HL-60 (cell line): ENCODE measurements around the gene SETBP1.

Experiments used
- DNase-seq, 2 experiments: peaks; one replicate each; pipeline ENCODE4 v3.0.0-alpha.2; 2010 to 2020; ENCODE audit warnings: low read depth in 1 of 2, low spot score in 1 of 2
- H3K27ac ChIP-seq: fragments of 250-450 bp; sonication (Bioruptor Pico); replicated peaks from 2 replicates; pipeline ENCODE4 v1.5.1; 2020; ENCODE audit warnings: mild to moderate bottlenecking, moderate library complexity
- H3K27me3 ChIP-seq: fragments of 250-450 bp; sonication (Bioruptor Pico); 2 replicates; pipeline ENCODE4 v1.5.1; 2021; ENCODE audit warnings: mild to moderate bottlenecking, moderate library complexity; ENCODE audit not compliant: insufficient read depth, poor library complexity, severe bottlenecking
- H3K4me3 ChIP-seq: replicated peaks from 2 replicates; pipeline ENCODE4 v1.5.1; 2011; ENCODE audit warnings: mild to moderate bottlenecking, control low read depth, low read length; ENCODE audit not compliant: insufficient read depth
- GABPA ChIP-seq: IDR thresholded peaks from 2 replicates; pipeline ENCODE4 v1.6.1; 2012; ENCODE audit warnings: low read depth
- POLR2AphosphoS5 ChIP-seq: IDR thresholded peaks from 2 replicates; pipeline ENCODE4 v1.6.1; 2012; ENCODE audit warnings: low read depth
- SPI1 ChIP-seq: IDR thresholded peaks from 2 replicates; pipeline ENCODE4 v1.6.1; 2012; ENCODE audit warnings: low read depth, mild to moderate bottlenecking, borderline replicate concordance
- TF ChIP-seq, protein P1 (sequence below): IDR thresholded peaks from 2 replicates; pipeline ENCODE4 v1.6.1; 2012; ENCODE audit warnings: low read depth; ENCODE audit not compliant: insufficient replicate concordance
- TF ChIP-seq, protein P2 (sequence below): IDR thresholded peaks from one replicate; pipeline ENCODE4 v1.5.1; 2011; ENCODE audit warnings: low read length, control low read depth, inconsistent platforms; ENCODE audit not compliant: insufficient read depth

The SETBP1 gene

DNA sequence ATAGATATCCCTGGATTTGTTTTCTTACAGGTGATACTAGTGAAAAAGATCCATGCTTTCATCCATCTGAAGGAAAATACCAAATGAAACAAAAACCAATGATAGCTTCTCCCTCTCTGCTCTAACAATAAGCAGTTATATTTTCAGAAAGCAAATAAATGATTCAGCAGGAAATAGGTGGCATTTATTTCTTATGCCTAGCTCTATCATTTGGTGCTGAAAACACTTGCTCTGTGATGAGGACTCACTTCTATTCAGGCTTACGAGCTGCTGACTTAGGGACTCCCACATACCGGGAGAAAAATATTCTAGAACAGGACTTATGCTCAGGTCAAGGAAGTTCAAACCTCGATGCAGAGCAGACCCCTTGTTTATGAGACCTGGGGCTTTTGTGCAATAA is 142.6 kb downstream of the SETBP1 start:
- DNase-seq, result no peak
- no peak overlapping the region for H3K27ac ChIP-seq
- no peak for TF ChIP-seq GABPA
- TF ChIP-seq, protein P1, sequence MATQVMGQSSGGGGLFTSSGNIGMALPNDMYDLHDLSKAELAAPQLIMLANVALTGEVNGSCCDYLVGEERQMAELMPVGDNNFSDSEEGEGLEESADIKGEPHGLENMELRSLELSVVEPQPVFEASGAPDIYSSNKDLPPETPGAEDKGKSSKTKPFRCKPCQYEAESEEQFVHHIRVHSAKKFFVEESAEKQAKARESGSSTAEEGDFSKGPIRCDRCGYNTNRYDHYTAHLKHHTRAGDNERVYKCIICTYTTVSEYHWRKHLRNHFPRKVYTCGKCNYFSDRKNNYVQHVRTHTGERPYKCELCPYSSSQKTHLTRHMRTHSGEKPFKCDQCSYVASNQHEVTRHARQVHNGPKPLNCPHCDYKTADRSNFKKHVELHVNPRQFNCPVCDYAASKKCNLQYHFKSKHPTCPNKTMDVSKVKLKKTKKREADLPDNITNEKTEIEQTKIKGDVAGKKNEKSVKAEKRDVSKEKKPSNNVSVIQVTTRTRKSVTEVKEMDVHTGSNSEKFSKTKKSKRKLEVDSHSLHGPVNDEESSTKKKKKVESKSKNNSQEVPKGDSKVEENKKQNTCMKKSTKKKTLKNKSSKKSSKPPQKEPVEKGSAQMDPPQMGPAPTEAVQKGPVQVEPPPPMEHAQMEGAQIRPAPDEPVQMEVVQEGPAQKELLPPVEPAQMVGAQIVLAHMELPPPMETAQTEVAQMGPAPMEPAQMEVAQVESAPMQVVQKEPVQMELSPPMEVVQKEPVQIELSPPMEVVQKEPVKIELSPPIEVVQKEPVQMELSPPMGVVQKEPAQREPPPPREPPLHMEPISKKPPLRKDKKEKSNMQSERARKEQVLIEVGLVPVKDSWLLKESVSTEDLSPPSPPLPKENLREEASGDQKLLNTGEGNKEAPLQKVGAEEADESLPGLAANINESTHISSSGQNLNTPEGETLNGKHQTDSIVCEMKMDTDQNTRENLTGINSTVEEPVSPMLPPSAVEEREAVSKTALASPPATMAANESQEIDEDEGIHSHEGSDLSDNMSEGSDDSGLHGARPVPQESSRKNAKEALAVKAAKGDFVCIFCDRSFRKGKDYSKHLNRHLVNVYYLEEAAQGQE, result no peak
- no peak for TF ChIP-seq SPI1
- TF ChIP-seq, protein P2, sequence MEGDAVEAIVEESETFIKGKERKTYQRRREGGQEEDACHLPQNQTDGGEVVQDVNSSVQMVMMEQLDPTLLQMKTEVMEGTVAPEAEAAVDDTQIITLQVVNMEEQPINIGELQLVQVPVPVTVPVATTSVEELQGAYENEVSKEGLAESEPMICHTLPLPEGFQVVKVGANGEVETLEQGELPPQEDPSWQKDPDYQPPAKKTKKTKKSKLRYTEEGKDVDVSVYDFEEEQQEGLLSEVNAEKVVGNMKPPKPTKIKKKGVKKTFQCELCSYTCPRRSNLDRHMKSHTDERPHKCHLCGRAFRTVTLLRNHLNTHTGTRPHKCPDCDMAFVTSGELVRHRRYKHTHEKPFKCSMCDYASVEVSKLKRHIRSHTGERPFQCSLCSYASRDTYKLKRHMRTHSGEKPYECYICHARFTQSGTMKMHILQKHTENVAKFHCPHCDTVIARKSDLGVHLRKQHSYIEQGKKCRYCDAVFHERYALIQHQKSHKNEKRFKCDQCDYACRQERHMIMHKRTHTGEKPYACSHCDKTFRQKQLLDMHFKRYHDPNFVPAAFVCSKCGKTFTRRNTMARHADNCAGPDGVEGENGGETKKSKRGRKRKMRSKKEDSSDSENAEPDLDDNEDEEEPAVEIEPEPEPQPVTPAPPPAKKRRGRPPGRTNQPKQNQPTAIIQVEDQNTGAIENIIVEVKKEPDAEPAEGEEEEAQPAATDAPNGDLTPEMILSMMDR, result no peak
- no peak for TF ChIP-seq POLR2AphosphoS5
- no peak overlapping the region for H3K4me3 ChIP-seq
- H3K27me3 ChIP-seq, result peaks cover 7% of the 10 kb centered on the region

DNA sequence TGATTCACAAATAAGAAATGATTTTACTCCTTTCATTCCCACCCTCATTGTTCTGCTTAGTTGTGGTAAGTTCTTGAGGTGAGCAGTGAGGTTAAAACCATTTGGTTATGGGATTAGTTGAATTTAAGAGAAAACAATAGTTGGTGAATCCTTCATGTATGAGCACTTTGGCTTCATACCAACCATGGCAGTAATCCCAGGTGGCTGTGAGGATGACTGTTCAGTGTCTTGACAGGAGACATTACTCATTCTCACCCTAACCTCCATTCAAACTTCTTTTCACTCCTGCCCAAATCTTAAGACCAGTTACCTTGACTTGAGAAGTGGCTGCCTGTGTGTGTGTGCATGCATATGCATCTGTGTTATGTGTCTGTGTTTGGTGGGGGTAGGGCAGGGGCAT is 143.1 kb downstream of the SETBP1 start:
- DNase-seq, result no peak
- H3K27ac ChIP-seq, result no peak overlapping the region
- no peak for TF ChIP-seq SPI1
- TF ChIP-seq, protein P1, result no peak
- no peak for TF ChIP-seq POLR2AphosphoS5
- TF ChIP-seq GABPA, result no peak
- TF ChIP-seq, protein P2, result no peak

DNA sequence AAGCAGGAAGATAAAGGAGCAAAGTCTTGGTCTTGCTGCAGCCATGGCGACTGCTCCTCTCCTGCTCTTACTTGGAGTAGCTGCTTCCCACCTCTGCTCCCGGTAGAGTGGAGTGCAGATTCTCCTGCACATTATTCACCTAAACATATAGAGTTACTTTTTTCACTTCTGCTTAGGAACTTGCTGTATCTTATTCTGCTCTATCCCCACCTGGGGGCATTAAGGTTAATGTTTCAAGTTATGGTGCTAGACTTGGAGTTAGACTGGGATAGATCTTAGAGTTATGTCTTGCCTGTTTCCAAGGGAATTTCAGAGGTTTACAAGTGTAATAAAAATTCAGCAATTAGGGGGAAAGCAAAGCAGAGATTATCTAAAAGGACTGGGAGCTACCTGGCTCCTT is 144.2 kb downstream of the SETBP1 start:
- no peak for DNase-seq
- no peak overlapping the region for H3K27ac ChIP-seq
- H3K27me3 ChIP-seq, result peaks cover 13% of the 10 kb centered on the region
- H3K4me3 ChIP-seq, result no peak overlapping the region
- TF ChIP-seq GABPA (no peak), SPI1 (no peak), POLR2AphosphoS5 (no peak)
- TF ChIP-seq, protein P2, result no peak
- TF ChIP-seq, protein P1, result no peak

More for the DNA sequence above, 143.1 kb downstream of the SETBP1 start:
- Histone ChIP-seq H3K4me3 (no peak overlapping the region), H3K27me3 (peaks cover 7% of the 10 kb centered on the region)
